Parathyroid adenoma (tissue), 2 donors: Measurements from ENCODE around the gene APBA1.

Source experiments
- H2AFZ ChIP-seq: fragments of 300-600 bp; sonication (generic); one replicate; pipeline ENCODE4 v1.7.0; 2017; ENCODE audit warnings: antibody characterized with exemption, mild to moderate bottlenecking
- H3K27ac ChIP-seq: fragments of 300-600 bp; sonication (generic); one replicate; pipeline ENCODE4 v1.7.0; 2017
- H3K27me3 ChIP-seq: fragments of 300-600 bp; sonication (generic); one replicate; pipeline ENCODE4 v1.7.0; 2017; ENCODE audit warnings: low read length; ENCODE audit not compliant: control insufficient read depth, insufficient read depth
- H3K36me3 ChIP-seq: fragments of 300-600 bp; sonication (generic); one replicate; pipeline ENCODE4 v1.7.0; 2017; ENCODE audit warnings: low read length; ENCODE audit not compliant: control insufficient read depth, insufficient read depth
- H3K4me1 ChIP-seq: fragments of 300-600 bp; sonication (generic); one replicate; pipeline ENCODE4 v1.7.0; 2017; ENCODE audit warnings: control low read depth
- H3K4me2 ChIP-seq: fragments of 300-600 bp; sonication (generic); one replicate; pipeline ENCODE4 v1.7.0; 2017; ENCODE audit warnings: low read length
- H3K4me3 ChIP-seq: fragments of 300-600 bp; sonication (generic); one replicate; pipeline ENCODE4 v1.7.0; 2017; ENCODE audit warnings: low read depth, low read length
- H3K79me2 ChIP-seq: fragments of 300-600 bp; sonication (generic); one replicate; pipeline ENCODE4 v1.7.0; 2017; ENCODE audit warnings: control low read depth
- H3K9ac ChIP-seq: fragments of 300-600 bp; sonication (generic); one replicate; pipeline ENCODE4 v1.7.0; 2017; ENCODE audit warnings: mild to moderate bottlenecking
- H3K9me3 ChIP-seq: fragments of 300-600 bp; sonication (generic); one replicate; pipeline ENCODE4 v1.7.0; 2017; ENCODE audit warnings: low read length; ENCODE audit not compliant: control insufficient read depth
- TF ChIP-seq, protein P1 (sequence below): fragments of 300-600 bp; sonication (generic); IDR thresholded peaks from one replicate; pipeline ENCODE4 v1.7.0; 2017; ENCODE audit warnings: antibody characterized with exemption, mild to moderate bottlenecking
- donor health status: primary hyperparathyroidism.

Gene APBA1

DNA sequence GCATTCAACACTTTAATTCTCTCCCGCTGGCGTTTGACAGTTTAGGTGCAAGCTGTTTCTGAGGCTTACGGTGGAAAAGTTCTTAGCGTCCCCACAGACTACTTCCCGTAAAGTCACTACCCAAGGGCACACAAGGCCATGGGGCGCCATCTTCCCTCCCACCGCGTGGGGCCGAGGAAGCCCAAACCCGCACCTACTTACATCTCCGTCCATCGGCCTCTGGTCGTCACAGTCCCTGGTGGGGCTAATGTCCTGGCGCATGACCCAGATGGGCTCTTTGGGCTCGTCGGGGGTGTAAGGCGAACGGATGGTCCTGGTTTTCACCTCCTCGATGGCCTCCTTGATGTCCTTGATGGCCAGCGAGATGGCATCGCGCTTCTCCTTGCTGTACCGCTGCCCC, 156.4 kb downstream of the APBA1 start:
- Histone ChIP-seq H3K79me2 (no peaks in the 10 kb centered on the region), H3K27me3 (no peaks in the 10 kb centered on the region), H3K9me3 (no peaks in the 10 kb centered on the region), H3K4me3 (no peak overlapping the region), H3K4me2 (no peak overlapping the region), H3K36me3 (no peaks in the 10 kb centered on the region), H3K4me1 (no peaks in the 10 kb centered on the region), H3K27ac (no peak overlapping the region), H2AFZ (no peak overlapping the region), H3K9ac (no peak overlapping the region)
- TF ChIP-seq, protein P1, sequence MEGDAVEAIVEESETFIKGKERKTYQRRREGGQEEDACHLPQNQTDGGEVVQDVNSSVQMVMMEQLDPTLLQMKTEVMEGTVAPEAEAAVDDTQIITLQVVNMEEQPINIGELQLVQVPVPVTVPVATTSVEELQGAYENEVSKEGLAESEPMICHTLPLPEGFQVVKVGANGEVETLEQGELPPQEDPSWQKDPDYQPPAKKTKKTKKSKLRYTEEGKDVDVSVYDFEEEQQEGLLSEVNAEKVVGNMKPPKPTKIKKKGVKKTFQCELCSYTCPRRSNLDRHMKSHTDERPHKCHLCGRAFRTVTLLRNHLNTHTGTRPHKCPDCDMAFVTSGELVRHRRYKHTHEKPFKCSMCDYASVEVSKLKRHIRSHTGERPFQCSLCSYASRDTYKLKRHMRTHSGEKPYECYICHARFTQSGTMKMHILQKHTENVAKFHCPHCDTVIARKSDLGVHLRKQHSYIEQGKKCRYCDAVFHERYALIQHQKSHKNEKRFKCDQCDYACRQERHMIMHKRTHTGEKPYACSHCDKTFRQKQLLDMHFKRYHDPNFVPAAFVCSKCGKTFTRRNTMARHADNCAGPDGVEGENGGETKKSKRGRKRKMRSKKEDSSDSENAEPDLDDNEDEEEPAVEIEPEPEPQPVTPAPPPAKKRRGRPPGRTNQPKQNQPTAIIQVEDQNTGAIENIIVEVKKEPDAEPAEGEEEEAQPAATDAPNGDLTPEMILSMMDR = no peak

DNA sequence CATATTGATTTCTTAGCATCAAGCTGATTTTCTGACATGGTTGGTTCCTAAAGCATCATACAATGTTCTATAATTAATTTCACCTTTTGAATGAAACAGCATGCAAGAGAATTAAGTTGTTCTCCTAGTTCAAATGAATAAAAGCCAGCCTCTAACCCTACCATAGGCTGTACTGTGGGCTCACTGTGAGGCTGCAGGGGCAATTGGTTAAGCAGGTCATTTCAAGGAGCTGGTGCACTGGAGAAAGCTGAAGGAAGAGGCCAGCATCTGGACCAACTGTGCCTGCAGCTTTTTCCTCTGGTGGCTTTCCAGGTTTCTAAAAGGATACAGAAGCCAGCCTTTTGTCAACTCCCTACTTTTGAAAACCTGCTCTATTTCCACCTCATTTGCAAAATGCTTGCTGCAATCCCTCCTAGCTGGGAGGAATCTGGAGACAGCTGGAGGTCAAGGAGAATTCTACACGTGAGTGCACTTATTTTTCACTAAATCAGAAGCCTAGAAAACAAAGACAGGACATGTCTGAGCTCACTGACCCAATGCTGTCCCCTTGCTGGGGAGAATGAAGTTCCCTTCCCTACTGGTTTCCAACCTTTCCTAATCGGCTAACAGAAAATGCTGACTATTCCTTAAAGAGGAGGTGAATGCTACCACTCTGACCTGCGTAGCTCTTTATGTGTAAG, 158.9 kb downstream of the APBA1 start:
- H3K27me3 ChIP-seq = no peaks in the 10 kb centered on the region
- no peak overlapping the region for H3K4me2 ChIP-seq
- no peak overlapping the region for H3K27ac ChIP-seq
- H3K4me3 ChIP-seq = no peak overlapping the region
- TF ChIP-seq, protein P1 = no peak
- no peaks in the 10 kb centered on the region for H3K4me1 ChIP-seq
- H2AFZ ChIP-seq = no peak overlapping the region
- H3K36me3 ChIP-seq = no peaks in the 10 kb centered on the region
- H3K9ac ChIP-seq = no peak overlapping the region
- no peaks in the 10 kb centered on the region for H3K79me2 ChIP-seq
- no peaks in the 10 kb centered on the region for H3K9me3 ChIP-seq

DNA sequence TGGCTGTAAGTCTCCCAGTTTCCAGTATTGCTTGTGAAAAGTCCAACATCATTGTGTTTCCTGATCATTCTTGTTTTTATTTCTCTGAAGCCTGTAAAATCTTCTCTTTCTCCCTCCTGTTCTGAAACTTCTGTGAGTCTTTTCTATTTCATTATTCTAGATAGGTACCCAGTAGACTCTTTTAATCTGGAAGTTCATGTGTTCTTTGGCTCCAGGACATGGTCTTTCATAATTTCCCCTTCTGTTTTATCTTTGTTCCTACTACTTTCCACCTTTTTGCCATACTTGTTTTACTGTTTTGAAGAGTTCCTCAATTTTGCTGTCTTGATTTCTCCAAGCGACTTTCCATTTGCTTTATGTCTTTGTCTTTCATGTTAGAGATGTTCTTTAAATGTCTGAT, 168.1 kb downstream of the APBA1 start:
- Histone ChIP-seq H2AFZ (no peak overlapping the region), H3K79me2 (no peaks in the 10 kb centered on the region), H3K36me3 (no peaks in the 10 kb centered on the region), H3K9me3 (no peaks in the 10 kb centered on the region), H3K4me3 (no peak overlapping the region), H3K4me1 (no peaks in the 10 kb centered on the region), H3K4me2 (no peak overlapping the region), H3K27me3 (no peaks in the 10 kb centered on the region), H3K27ac (no peak overlapping the region), H3K9ac (no peak overlapping the region)
- TF ChIP-seq, protein P1 = no peak

DNA sequence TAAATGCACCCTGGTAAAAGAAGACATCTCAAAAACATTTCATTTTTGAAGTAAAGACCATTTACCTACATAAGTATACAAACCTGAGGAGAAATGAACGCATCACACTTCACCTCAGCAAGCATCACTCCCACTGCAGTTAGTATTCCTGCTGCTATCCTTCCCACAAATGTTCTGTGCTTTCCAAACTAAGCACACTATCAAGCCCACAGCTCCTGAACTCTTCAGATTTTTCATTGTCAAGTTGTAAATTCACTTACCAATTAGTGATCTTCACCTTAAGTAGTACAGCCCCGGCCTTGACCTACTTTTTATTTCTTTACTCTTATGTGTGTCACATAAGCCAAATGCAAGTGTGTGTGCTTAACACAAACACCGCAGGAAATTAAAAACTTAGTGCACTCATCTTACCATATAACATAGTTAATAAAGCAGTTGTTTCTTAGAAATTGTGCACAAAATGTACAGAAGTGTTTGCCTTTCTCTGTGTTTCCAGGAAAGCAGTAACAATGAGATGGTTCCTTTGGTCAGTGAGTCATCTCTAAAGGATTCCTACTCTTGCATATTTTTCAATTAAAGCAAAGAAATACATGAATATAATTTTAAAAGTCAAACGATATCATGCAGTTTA, 169.4 kb downstream of the APBA1 start:
- TF ChIP-seq, protein P1 = no peak
- Histone ChIP-seq H3K27ac (no peak overlapping the region), H3K4me1 (no peaks in the 10 kb centered on the region)

DNA sequence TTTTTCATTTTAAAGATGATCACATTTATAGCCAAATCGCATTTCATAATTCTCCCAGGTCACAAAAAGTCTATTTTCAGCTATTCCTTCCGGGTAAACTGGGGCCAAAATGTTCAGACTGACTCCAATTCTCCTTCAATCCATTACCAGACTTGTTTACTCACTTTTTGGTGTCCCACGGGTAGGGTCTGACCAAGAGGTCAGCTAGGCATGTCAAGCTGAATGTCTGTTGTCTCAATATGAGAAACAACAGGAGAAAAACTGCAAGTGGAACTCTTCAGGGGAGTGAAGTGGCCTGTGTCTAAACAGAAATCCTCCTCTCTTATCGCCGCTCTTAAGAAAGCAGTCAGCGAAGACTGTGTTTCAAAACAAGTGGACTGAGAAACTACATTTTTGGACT, 171.3 kb downstream of the APBA1 start:
- Histone ChIP-seq H3K9ac (no peak overlapping the region), H3K36me3 (no peaks in the 10 kb centered on the region), H3K79me2 (no peaks in the 10 kb centered on the region), H2AFZ (no peak overlapping the region), H3K27ac (no peak overlapping the region), H3K9me3 (no peaks in the 10 kb centered on the region), H3K4me3 (no peak overlapping the region), H3K4me2 (no peak overlapping the region), H3K4me1 (no peaks in the 10 kb centered on the region), H3K27me3 (no peaks in the 10 kb centered on the region)
- TF ChIP-seq, protein P1 = no peak

More for the DNA sequence above, 169.4 kb downstream of the APBA1 start:
- Histone ChIP-seq H3K9me3 (no peaks in the 10 kb centered on the region), H3K9ac (no peak overlapping the region), H3K4me2 (no peak overlapping the region), H3K4me3 (no peak overlapping the region), H3K27me3 (no peaks in the 10 kb centered on the region), H2AFZ (no peak overlapping the region), H3K36me3 (no peaks in the 10 kb centered on the region), H3K79me2 (no peaks in the 10 kb centered on the region)
